GM12864 (cell line): Measurements from ENCODE around the gene L2HGDH.

Experiments used
- DNase-seq: peaks from one replicate; pipeline ENCODE4 v3.0.0-alpha.2; 2011; ENCODE audit warnings: low read depth
- H3K4me3 ChIP-seq: 2 replicates; pipeline ENCODE4 v1.5.1; 2011; ENCODE audit warnings: mild to moderate bottlenecking, low read depth, low read length, control low read depth
- TF ChIP-seq, protein P1 (sequence below): IDR thresholded peaks from 2 replicates; pipeline ENCODE4 v1.5.1; 2011; ENCODE audit warnings: low read depth, mild to moderate bottlenecking, moderate library complexity, low read length, control low read depth, inconsistent platforms; ENCODE audit errors: missing control alignments

The L2HGDH gene

DNA sequence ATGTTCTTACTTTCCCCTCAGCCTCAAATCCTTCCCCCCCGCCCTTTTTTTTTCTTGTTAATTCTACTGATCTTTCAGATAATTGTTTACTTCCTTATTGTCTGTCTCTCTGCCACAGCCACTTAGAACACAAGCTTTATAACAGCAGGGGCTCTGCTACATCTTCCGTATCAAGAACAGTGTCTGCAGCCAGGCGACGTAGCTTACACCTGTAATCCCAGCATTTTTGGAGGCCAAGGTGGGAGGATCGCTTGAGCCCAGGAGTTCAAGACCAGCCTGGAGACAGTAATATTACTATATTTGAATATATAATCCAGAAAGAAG is 86.1 kb downstream of the L2HGDH start:
- no peak overlapping the region for H3K4me3 ChIP-seq
- TF ChIP-seq, protein P1, sequence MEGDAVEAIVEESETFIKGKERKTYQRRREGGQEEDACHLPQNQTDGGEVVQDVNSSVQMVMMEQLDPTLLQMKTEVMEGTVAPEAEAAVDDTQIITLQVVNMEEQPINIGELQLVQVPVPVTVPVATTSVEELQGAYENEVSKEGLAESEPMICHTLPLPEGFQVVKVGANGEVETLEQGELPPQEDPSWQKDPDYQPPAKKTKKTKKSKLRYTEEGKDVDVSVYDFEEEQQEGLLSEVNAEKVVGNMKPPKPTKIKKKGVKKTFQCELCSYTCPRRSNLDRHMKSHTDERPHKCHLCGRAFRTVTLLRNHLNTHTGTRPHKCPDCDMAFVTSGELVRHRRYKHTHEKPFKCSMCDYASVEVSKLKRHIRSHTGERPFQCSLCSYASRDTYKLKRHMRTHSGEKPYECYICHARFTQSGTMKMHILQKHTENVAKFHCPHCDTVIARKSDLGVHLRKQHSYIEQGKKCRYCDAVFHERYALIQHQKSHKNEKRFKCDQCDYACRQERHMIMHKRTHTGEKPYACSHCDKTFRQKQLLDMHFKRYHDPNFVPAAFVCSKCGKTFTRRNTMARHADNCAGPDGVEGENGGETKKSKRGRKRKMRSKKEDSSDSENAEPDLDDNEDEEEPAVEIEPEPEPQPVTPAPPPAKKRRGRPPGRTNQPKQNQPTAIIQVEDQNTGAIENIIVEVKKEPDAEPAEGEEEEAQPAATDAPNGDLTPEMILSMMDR = no peak
- no peak for DNase-seq

GRCh38 chr14:50225067-50225973 is 86.7 kb downstream of the L2HGDH start:
- TF ChIP-seq, protein P1 = no peak
- DNase-seq = no peak
- H3K4me3 ChIP-seq = no peak overlapping the region

- H3K4me3 ChIP-seq = no peak overlapping the region
- no peak for DNase-seq
Observed at GRCh38 chr14:50222055-50222613, 89.9 kb downstream of the L2HGDH start.

GRCh38 chr14:50218501-50218900 is 93.5 kb downstream of the L2HGDH start:
- no peak for DNase-seq
- no peak overlapping the region for H3K4me3 ChIP-seq
- TF ChIP-seq, protein P1 = no peak

More at GRCh38 chr14:50222055-50222613, 89.9 kb downstream of the L2HGDH start:
- TF ChIP-seq, protein P1 = no peak

- TF ChIP-seq, protein P1 = no peak
- DNase-seq = no peak
Observed at GRCh38 chr14:50215416-50215815, 96.6 kb downstream of the L2HGDH start.

GRCh38 chr14:50213795-50214194 is 98.2 kb downstream of the L2HGDH start:
- DNase-seq = no peak
- TF ChIP-seq, protein P1 = no peak
- no peak overlapping the region for H3K4me3 ChIP-seq

More at GRCh38 chr14:50215416-50215815, 96.6 kb downstream of the L2HGDH start:
- H3K4me3 ChIP-seq = no peak overlapping the region
